Measurements from ENCODE around the gene F2. TPM values are rescaled to one million over a fixed set of nuclear protein-coding genes. Genes with fewer than 3 reads are reported as not detected.
"Not testable (repeated sequence)": the region's sequence is repeated elsewhere in the genome, so short reads cannot be mapped to it uniquely, and the experiment has no call there.

F2 gene
- polyA plus RNA-seq (2013): not detected

DNA sequence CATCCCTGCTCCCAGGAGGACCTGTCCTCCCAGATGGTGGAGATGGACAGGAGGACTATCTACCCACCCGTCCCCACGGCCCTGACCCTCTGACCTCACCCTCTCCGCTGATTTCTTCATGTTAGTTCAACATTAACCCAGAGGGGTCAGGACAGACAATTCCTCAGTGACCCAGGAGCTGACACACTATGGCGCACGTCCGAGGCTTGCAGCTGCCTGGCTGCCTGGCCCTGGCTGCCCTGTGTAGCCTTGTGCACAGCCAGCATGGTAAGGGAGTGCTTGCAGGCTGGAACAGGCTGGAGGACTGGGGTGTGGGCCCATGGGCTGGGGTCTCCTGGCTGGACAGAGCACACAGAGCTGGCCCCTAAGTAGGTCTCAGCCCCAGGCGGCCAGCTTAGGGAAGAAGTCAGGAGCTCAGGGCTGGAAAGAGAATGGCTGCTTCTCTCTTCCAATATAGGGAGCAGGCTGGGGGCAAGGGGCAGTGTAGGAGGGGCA is at the start of gene F2:
Gene F2 (plus strand): TSS at position 166 of the 495 bp plus-strand sequence. CDS start 23 bp downstream, at position 189.
- peaks cover 0 to 3% (median 0%) of the 10 kb centered on the region in 4 experiments for H3K4me1 ChIP-seq (ENCODE audit: control extremely low read depth in 1 of 4, control insufficient read depth in 4 of 4, insufficient read depth in 4 of 4, low read length in 3 of 4)
- POLR2A ChIA-PET: no interaction called here
- H3K36me3 ChIP-seq (ENCODE audit: control insufficient read depth in 4 of 4, insufficient read depth in 4 of 4, low read length in 3 of 4): no peaks in the 10 kb centered on the region
- no peak within 1 kb of the TSS for H3K27ac ChIP-seq (ENCODE audit: insufficient read depth in 1 of 2, low read depth in 1 of 2, low read length in 2 of 2, poor library complexity in 1 of 2, severe bottlenecking in 2 of 2)
- H3K4me3 ChIP-seq (ENCODE audit: control insufficient read depth in 1 of 7, extremely low read depth in 1 of 7, insufficient read depth in 4 of 7, low read depth in 2 of 7, low read length in 6 of 7): no peak within 1 kb of the TSS
- H3K27me3 ChIP-seq (replicated peaks in 2 of 5; ENCODE audit: control insufficient read depth in 4 of 5, insufficient read depth in 5 of 5, low read length in 4 of 5): no peaks in the 10 kb centered on the region
- 100% methylated on average over 7 of the region's 7 CpGs for WGBS (ENCODE audit: insufficient coverage)
- no peaks in the 10 kb centered on the region for H3K9me3 ChIP-seq (ENCODE audit: control extremely low read depth in 1 of 5, control insufficient read depth in 4 of 5, insufficient read depth in 2 of 5, low read depth in 1 of 5, low read length in 4 of 5)
- CTCF ChIA-PET: no interaction called here
- no peak for DNase-seq

DNA sequence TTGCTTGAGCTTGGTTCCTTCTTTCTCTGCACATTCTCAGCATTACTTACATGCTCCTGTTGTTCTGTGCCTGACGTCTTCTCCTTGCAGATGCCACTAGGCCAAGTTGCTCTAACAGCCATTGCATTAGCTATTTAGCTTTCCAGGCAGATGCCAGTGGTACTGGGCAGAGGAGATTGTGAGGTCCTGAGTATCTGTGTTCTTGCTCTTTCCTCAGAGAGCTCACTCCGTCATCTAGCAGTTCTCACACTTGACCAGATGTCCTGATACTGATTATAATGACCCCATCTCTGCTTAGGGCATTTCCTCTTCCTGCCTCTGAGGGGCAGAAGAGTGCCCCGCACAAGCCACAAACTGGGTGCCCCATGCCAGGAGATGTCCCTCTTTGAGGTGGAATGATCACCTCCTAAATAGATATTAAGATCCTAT is 49.3 kb upstream of the F2 start:
- H3K27ac ChIP-seq (ENCODE audit: insufficient read depth in 1 of 2, low read depth in 1 of 2, low read length in 2 of 2, poor library complexity in 1 of 2, severe bottlenecking in 2 of 2): no peak overlapping the region
- 81% methylated on average over 2 of the region's 3 CpGs for WGBS (ENCODE audit: insufficient coverage)
- peaks cover 27 to 74% (median 59%) of the 10 kb centered on the region in 4 experiments for H3K36me3 ChIP-seq (ENCODE audit: control insufficient read depth in 4 of 4, insufficient read depth in 4 of 4, low read length in 3 of 4)
- no peaks in the 10 kb centered on the region for H3K9me3 ChIP-seq (ENCODE audit: control extremely low read depth in 1 of 5, control insufficient read depth in 4 of 5, insufficient read depth in 2 of 5, low read depth in 1 of 5, low read length in 4 of 5)
- POLR2A ChIA-PET: no interaction called here
- peaks cover 17 to 61% (median 50%) of the 10 kb centered on the region in 4 experiments for H3K4me1 ChIP-seq (ENCODE audit: control extremely low read depth in 1 of 4, control insufficient read depth in 4 of 4, insufficient read depth in 4 of 4, low read length in 3 of 4)
- peak; percentile 24 to 68 (median 50) for DNase-seq
- CTCF ChIA-PET: interaction anchor here (0.7 to 2.9 kb wide), 9 partner anchors 10 to 45 kb away, joined by 3 to 13 read pairs (median 4); no protein-coding TSS in a partner anchor
- H3K27me3 ChIP-seq (replicated peaks in 2 of 5; ENCODE audit: control insufficient read depth in 4 of 5, insufficient read depth in 5 of 5, low read length in 4 of 5): no peaks in the 10 kb centered on the region
- peak overlapping the region in 1 of 7 experiments; percentile 2 for H3K4me3 ChIP-seq (ENCODE audit: control insufficient read depth in 1 of 7, extremely low read depth in 1 of 7, insufficient read depth in 4 of 7, low read depth in 2 of 7, low read length in 6 of 7)

DNA sequence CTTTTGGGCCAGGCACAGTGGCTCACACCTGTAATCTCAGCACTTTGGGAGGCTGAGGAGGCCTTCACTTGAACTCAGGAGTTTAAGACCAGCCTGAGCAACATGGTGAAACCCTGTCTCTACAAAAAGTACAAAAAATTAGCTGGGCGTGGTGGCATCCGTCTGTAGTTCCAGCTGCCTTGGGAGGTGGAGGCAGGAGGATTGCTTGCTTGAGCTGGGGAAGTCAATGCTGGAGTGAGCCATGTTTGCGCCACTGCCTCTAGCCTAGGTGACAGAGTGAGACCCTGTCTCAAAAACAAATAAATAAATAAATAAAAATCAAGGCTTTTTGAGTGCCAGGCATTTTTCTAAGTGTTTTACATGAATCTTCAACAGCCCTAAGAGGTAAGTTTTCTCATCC is 48.5 kb upstream of the F2 start:
- H3K9me3 ChIP-seq (ENCODE audit: control extremely low read depth in 1 of 5, control insufficient read depth in 4 of 5, insufficient read depth in 2 of 5, low read depth in 1 of 5, low read length in 4 of 5); H3K27me3 ChIP-seq (replicated peaks in 2 of 5; ENCODE audit: control insufficient read depth in 4 of 5, insufficient read depth in 5 of 5, low read length in 4 of 5); DNase-seq: not testable (repeated sequence)
- Histone ChIP-seq H3K4me1 (ENCODE audit: control extremely low read depth in 1 of 4, control insufficient read depth in 4 of 4, insufficient read depth in 4 of 4, low read length in 3 of 4) (peaks cover 25 to 69% (median 58%) of the 10 kb centered on the region in 4 experiments), H3K36me3 (ENCODE audit: control insufficient read depth in 4 of 4, insufficient read depth in 4 of 4, low read length in 3 of 4) (peaks cover 21 to 66% (median 54%) of the 10 kb centered on the region in 4 experiments), H3K4me3 (ENCODE audit: control insufficient read depth in 1 of 7, extremely low read depth in 1 of 7, insufficient read depth in 4 of 7, low read depth in 2 of 7, low read length in 6 of 7) (peak overlapping the region in 1 of 7 experiments; percentile 23), H3K27ac (ENCODE audit: insufficient read depth in 1 of 2, low read depth in 1 of 2, low read length in 2 of 2, poor library complexity in 1 of 2, severe bottlenecking in 2 of 2) (peak overlapping the region in 1 of 2 experiments; percentile 31)
- ChIA-PET POLR2A (interaction anchor here (0.6 to 1.9 kb wide), 4 partner anchors 11 to 62 kb away, joined by 3 to 13 read pairs (median 3); partner anchors contain the start of genes ARHGAP1 and ZNF408), CTCF (interaction anchor here (0.7 to 2.9 kb wide), 13 partner anchors 9 to 482 kb away, joined by 3 to 13 read pairs (median 4); partner anchors contain the start of genes ARHGAP1 and ZNF408)
- WGBS (ENCODE audit: insufficient coverage): 94% methylated on average over 2 of the region's 3 CpGs

- Histone ChIP-seq H3K27ac (ENCODE audit: insufficient read depth in 1 of 2, low read depth in 1 of 2, low read length in 2 of 2, poor library complexity in 1 of 2, severe bottlenecking in 2 of 2) (peak overlapping the region in 1 of 2 experiments; percentile 15), H3K36me3 (ENCODE audit: control insufficient read depth in 4 of 4, insufficient read depth in 4 of 4, low read length in 3 of 4) (peaks cover 21 to 64% (median 46%) of the 10 kb centered on the region in 4 experiments), H3K4me1 (ENCODE audit: control extremely low read depth in 1 of 4, control insufficient read depth in 4 of 4, insufficient read depth in 4 of 4, low read length in 3 of 4) (peaks cover 32 to 83% (median 71%) of the 10 kb centered on the region in 4 experiments), H3K9me3 (ENCODE audit: control extremely low read depth in 1 of 5, control insufficient read depth in 4 of 5, insufficient read depth in 2 of 5, low read depth in 1 of 5, low read length in 4 of 5) (no peaks in the 10 kb centered on the region), H3K4me3 (ENCODE audit: control insufficient read depth in 1 of 7, extremely low read depth in 1 of 7, insufficient read depth in 4 of 7, low read depth in 2 of 7, low read length in 6 of 7) (peak overlapping the region in 1 of 7 experiments; percentile 31), H3K27me3 (replicated peaks in 2 of 5; ENCODE audit: control insufficient read depth in 4 of 5, insufficient read depth in 5 of 5, low read length in 4 of 5) (no peaks in the 10 kb centered on the region)
- POLR2A ChIA-PET: interaction anchor here (1.9 kb wide), 1 partner anchor 29 kb away, joined by 13 read pairs; the partner anchor contains the start of genes ARHGAP1 and ZNF408
- 98% methylated on average over 10 of the region's 10 CpGs for WGBS (ENCODE audit: insufficient coverage)
- CTCF ChIA-PET: interaction anchor here (0.9 to 2.9 kb wide), 6 partner anchors 12 to 53 kb away, joined by 3 to 13 read pairs (median 6); no protein-coding TSS in a partner anchor
- no peak for DNase-seq
Measured at GRCh38 chr11:46671958-46672315, 47.1 kb upstream of the F2 start.

DNA sequence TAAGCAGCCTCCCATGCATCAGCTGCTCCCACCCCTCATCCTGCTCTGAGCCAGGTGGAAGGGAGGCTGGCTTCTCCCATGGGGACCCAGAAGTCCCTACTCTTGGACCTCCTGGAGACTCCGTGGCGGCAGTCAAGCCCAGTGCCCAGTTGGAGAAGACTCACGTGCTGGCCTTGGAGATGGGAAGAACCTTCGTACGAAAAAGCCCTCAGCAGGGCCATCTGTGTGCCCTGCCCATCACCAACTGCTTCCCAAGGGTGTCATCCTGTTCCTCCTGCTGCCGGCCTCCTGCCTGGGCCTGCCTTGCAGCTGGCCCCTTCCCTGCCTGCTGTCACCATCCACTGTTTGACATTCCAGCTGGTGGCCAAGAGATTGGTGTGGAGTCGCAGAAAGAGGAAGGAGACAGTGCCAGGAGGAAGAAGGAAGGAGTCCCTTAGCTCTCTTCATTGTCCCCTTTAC is 46.6 kb upstream of the F2 start:
- H3K27me3 ChIP-seq (replicated peaks in 2 of 5; ENCODE audit: control insufficient read depth in 4 of 5, insufficient read depth in 5 of 5, low read length in 4 of 5): no peaks in the 10 kb centered on the region
- no peak for DNase-seq
- peak overlapping the region in 1 of 7 experiments; percentile 31 for H3K4me3 ChIP-seq (ENCODE audit: control insufficient read depth in 1 of 7, extremely low read depth in 1 of 7, insufficient read depth in 4 of 7, low read depth in 2 of 7, low read length in 6 of 7)
- peaks cover 32 to 88% (median 73%) of the 10 kb centered on the region in 4 experiments for H3K4me1 ChIP-seq (ENCODE audit: control extremely low read depth in 1 of 4, control insufficient read depth in 4 of 4, insufficient read depth in 4 of 4, low read length in 3 of 4)
- ChIA-PET POLR2A (interaction anchor here (1.9 kb wide), 1 partner anchor 28 kb away, joined by 13 read pairs; the partner anchor contains the start of genes ARHGAP1 and ZNF408), CTCF (interaction anchor here (0.9 to 2.9 kb wide), 7 partner anchors 12 to 54 kb away, joined by 3 to 13 read pairs (median 5); no protein-coding TSS in a partner anchor)
- peaks cover 18 to 59% (median 45%) of the 10 kb centered on the region in 4 experiments for H3K36me3 ChIP-seq (ENCODE audit: control insufficient read depth in 4 of 4, insufficient read depth in 4 of 4, low read length in 3 of 4)
- peak overlapping the region in 1 of 2 experiments; percentile 17 for H3K27ac ChIP-seq (ENCODE audit: insufficient read depth in 1 of 2, low read depth in 1 of 2, low read length in 2 of 2, poor library complexity in 1 of 2, severe bottlenecking in 2 of 2)
- 93% methylated on average over 5 of the region's 7 CpGs for WGBS (ENCODE audit: insufficient coverage)
- no peaks in the 10 kb centered on the region for H3K9me3 ChIP-seq (ENCODE audit: control extremely low read depth in 1 of 5, control insufficient read depth in 4 of 5, insufficient read depth in 2 of 5, low read depth in 1 of 5, low read length in 4 of 5)

DNA sequence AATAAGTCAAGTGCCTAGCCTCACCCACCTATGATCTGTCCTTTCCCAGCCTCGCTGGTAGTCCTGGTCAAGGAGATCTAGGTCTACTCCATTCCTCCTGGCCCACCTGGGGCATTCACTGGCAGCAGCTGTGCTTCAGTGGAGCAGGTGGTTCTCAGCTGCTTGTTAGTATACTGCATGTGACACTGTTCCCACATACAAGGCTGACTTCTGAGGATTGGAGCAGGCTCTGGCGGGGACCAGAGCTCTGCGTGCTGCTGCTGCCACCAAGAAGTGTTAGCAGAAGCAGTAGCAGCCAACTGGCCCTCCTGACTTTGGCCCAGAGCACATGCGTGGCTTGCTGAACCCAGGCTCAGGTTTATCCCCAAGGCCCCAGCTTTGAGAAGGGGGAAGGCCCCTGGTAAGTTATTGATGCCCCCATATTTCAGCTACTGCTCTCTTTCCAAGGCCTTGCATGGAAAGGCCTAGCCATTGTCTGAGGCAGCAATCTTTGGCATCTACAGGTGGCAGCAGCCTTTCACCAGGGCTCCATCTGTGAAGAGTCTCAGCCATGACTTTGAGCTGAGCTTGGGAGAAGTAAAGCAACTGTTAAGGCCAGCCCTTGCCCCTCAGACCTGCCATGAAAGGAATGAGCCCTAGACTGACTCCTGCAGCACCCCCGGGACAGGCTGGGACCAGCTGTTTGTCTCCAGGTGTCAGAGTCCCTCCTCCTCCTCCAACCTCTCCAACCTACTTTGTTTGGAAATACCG is 45.1 kb upstream of the F2 start:
- WGBS (ENCODE audit: insufficient coverage): 97% methylated on average over 6 of the region's 6 CpGs

More for the DNA sequence above, 45.1 kb upstream of the F2 start:
- Histone ChIP-seq H3K36me3 (ENCODE audit: control insufficient read depth in 4 of 4, insufficient read depth in 4 of 4, low read length in 3 of 4) (peaks cover 11 to 58% (median 41%) of the 10 kb centered on the region in 4 experiments), H3K9me3 (ENCODE audit: control extremely low read depth in 1 of 5, control insufficient read depth in 4 of 5, insufficient read depth in 2 of 5, low read depth in 1 of 5, low read length in 4 of 5) (no peaks in the 10 kb centered on the region), H3K27ac (ENCODE audit: insufficient read depth in 1 of 2, low read depth in 1 of 2, low read length in 2 of 2, poor library complexity in 1 of 2, severe bottlenecking in 2 of 2) (peak overlapping the region in 1 of 2 experiments; percentile 51), H3K27me3 (replicated peaks in 2 of 5; ENCODE audit: control insufficient read depth in 4 of 5, insufficient read depth in 5 of 5, low read length in 4 of 5) (no peaks in the 10 kb centered on the region), H3K4me3 (ENCODE audit: control insufficient read depth in 1 of 7, extremely low read depth in 1 of 7, insufficient read depth in 4 of 7, low read depth in 2 of 7, low read length in 6 of 7) (no peak overlapping the region), H3K4me1 (ENCODE audit: control extremely low read depth in 1 of 4, control insufficient read depth in 4 of 4, insufficient read depth in 4 of 4, low read length in 3 of 4) (peaks cover 32 to 86% (median 73%) of the 10 kb centered on the region in 4 experiments)
- ChIA-PET POLR2A (no interaction called here), CTCF (interaction anchor here (0.6 to 1.9 kb wide), 12 partner anchors 8 to 74 kb away, joined by 3 to 6 read pairs (median 3); partner anchors contain the start of gene ARHGAP1)
- no peak for DNase-seq

Measured in common myeloid progenitor, CD34-positive (primary cell).